ENCODE measurements around the gene PTH1R. TPM values are rescaled to one million over a fixed set of nuclear protein-coding genes. Genes with fewer than 3 reads are reported as not detected.
A peak's percentile ranks its signal among the peaks of the same experiment; 100 is the strongest.

The PTH1R gene
- total and polyA plus RNA-seq, 10 of the 15 experiments (the other 5 are each of a cell fraction or from before 2014, with no cell fraction given): not detected

GRCh38 chr3:46942481-46943236 is 65.1 kb downstream of the PTH1R start (continued):
- no peak for TF ChIP-seq HDGF (IDR thresholded peaks at IDR 0.05)

GRCh38 chr3:46943237-46944187 is 66.0 kb downstream of the PTH1R start:
- intact Hi-C loops (cut with micrococcal nuclease; ENCODE audit: unreplicated experiment) (no loop called here), in situ Hi-C loops (cut with MboI) (no loop called here)
- Histone ChIP-seq H4K20me1 (ENCODE audit: control insufficient read depth, insufficient read depth) (peaks cover 6% of the 10 kb centered on the region; the same call in 1 of the 2 replicates), H3K9me3 (replicated peaks; ENCODE audit: control insufficient read depth, insufficient read depth, low read length) (no peaks in the 10 kb centered on the region; the same call in 2 of the 3 replicates), H3K79me2 (ENCODE audit: control insufficient read depth, insufficient read depth, low read length) (peaks cover 89% of the 10 kb centered on the region), H3K4me2 (ENCODE audit: control insufficient read depth, insufficient read depth) (no peak overlapping the region), H2AFZ (ENCODE audit: control insufficient read depth, low read depth, low read length) (no peak overlapping the region), H3K4me3 (no peak overlapping the region), H3K4me1 (ENCODE audit: control insufficient read depth, insufficient read depth, low read length) (peaks cover 31% of the 10 kb centered on the region), H3K36me3 (ENCODE audit: control insufficient read depth in 2 of 2, insufficient read depth in 2 of 2, low read length in 1 of 2) (peaks cover 34 to 50% of the 10 kb centered on the region in 2 experiments), H3K27ac (ENCODE audit: control insufficient read depth, insufficient read depth) (peak overlapping the region; percentile 50), H3K27me3 (replicated peaks in 1 of 2; ENCODE audit: control insufficient read depth in 2 of 2, insufficient read depth in 2 of 2, low read length in 1 of 2) (no peaks in the 10 kb centered on the region), H3K9ac (ENCODE audit: control insufficient read depth, insufficient read depth, low read length) (no peak overlapping the region)
- POLR2A ChIA-PET: interaction anchor here (0.6 to 5.2 kb wide), 6 partner anchors 9 to 439 kb away, joined by 3 to 44 read pairs (median 6); partner anchors contain the start of gene NBEAL2
- whole genome bisulfite sequencing (ENCODE audit: insufficient coverage, insufficient replicate concordance, low lambda C conversion rate, missing lambda C conversion rate): 52% methylated on average over 12 of the region's 12 CpGs
- peak; percentile 68 for ATAC-seq
- no TSS peak for BruUV-seq (replicated peaks)
- RAD21 ChIA-PET (ENCODE audit: unreplicated experiment): interaction anchor here (1.0 to 1.9 kb wide), 3 partner anchors 13 to 17 kb away, joined by 6 to 9 read pairs (median 9); no protein-coding TSS in a partner anchor
- SMC1A ChIA-PET (ENCODE audit: uncharacterized antibody, unreplicated experiment): interaction anchor here (0.6 to 6.8 kb wide), 10 partner anchors 8 to 46 kb away, joined by 3 to 53 read pairs (median 4); partner anchors contain the start of gene CCDC12
- CTCF ChIA-PET: interaction anchor here (1.2 to 1.6 kb wide), 3 partner anchors 10 to 34 kb away, joined by 3 to 16 read pairs (median 4); no protein-coding TSS in a partner anchor
- no peak for DNase-seq (ENCODE audit: low read depth, low spot score)
- TF ChIP-seq POLR2AphosphoS5 (IDR thresholded peaks at IDR 0.05; ENCODE audit: low read length) (peak; percentile 11; the same call in 1 of the 2 replicates), EGR1 (IDR thresholded peaks at IDR 0.05; ENCODE audit: borderline replicate concordance in 1 of 2, low read depth in 2 of 2, low read length in 2 of 2) (no peak), RELA (IDR thresholded peaks at IDR 0.05; ENCODE audit: borderline replicate concordance, partially characterized antibody) (peak; percentile 28), ESRRA (IDR thresholded peaks at IDR 0.05; ENCODE audit: low read length) (peak; percentile 76; the same call in 1 of the 2 replicates), CREB1 (IDR thresholded peaks at IDR 0.05; ENCODE audit: low read depth) (no peak), NBN (IDR thresholded peaks at IDR 0.05) (0 out of 2 replicates have a peak, but pooled peaks have one; percentile 20), NR2F1 (conservative IDR thresholded peaks at IDR 0.05) (peak; percentile 78; the same call in 1 of the 2 replicates)
- no peak for FAIRE-seq

Data from GM12878 (cell line).